ENCODE measurements around the gene RREB1.

The RREB1 gene

DNA sequence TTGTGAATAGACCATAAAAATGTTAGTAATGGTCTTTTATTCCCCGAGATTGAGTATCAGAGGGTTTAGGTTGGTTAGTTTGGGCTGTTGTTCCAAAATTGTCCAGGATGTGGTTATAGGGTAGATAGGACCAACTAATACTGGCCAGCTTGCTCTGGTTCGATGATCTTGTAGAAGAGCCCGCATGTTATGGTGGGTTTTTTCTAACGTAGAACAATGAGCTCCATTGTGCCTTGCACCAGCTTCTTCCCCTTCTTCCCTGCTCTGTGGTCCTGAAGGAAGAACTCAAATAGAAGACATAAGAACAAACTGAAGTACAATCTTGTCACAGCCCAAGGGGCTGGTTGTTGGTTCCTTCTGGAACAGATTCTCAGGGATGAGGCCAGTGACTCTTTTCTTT lies 70.5 kb downstream of the RREB1 start:
- no peak for DNase-seq (ENCODE audit: low spot score in 2 of 2)
- Histone ChIP-seq H3K27me3 (ENCODE audit: low read depth) (no peaks in the 10 kb centered on the region), H3K36me3 (replicated peaks) (peaks cover 47% of the 10 kb centered on the region), H3K9me3 (no peaks in the 10 kb centered on the region), H3K4me3 (no peak overlapping the region), H3K4me1 (peaks cover 9% of the 10 kb centered on the region)
- in situ Hi-C loops (cut with MboI; ENCODE audit: low sequenced_read_pairs), result no loop called here

DNA sequence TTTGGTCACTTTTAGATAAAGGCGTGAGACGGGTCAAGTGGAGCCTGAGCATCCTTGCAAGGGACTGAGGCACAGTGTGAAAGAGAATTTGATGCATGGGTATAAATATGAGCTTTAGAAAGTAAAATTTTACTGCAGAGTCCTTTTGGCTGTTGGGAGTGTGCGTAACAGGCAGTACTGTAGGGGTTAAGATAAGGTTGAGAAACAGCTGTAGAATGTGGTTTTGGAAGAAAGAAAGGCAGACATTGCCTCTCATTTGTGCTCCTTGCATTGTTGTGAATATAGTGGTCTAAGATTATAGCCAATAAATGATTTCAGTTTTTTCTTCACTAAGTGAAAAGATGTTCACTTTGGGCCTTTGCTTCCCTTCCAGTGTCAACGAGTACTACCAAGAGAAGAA lies 73.0 kb downstream of the RREB1 start:
- H3K27me3 ChIP-seq (ENCODE audit: low read depth), result no peaks in the 10 kb centered on the region
- DNase-seq (ENCODE audit: low spot score in 2 of 2), result no peak
- in situ Hi-C loops (cut with MboI; ENCODE audit: low sequenced_read_pairs), result no loop called here

DNA sequence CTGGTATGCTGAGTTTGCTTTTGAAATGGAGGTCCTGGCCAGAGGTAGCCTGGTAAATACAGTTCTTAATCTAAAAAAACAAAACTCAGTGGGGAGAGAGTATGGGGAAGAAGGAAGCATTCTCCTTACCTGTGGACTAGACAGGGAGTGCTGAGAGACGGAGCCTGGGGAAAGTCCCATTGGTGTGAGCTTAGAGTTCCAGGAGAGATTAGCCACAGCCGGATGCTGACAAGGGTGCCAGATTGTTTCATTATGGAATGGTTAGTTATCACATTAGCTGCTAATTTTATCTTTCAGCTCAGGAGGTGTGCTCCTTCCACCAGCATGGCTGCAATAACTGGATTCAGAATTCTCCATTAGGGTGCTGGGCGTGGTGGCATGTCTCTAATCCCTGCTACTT lies 75.9 kb downstream of the RREB1 start:
- DNase-seq (ENCODE audit: low spot score in 2 of 2), result no peak
- H3K4me3 ChIP-seq, result no peak overlapping the region
- H3K36me3 ChIP-seq (replicated peaks), result peaks cover 55% of the 10 kb centered on the region
- in situ Hi-C loops (cut with MboI; ENCODE audit: low sequenced_read_pairs), result no loop called here
- no peaks in the 10 kb centered on the region for H3K27me3 ChIP-seq (ENCODE audit: low read depth)
- no peaks in the 10 kb centered on the region for H3K9me3 ChIP-seq
- no peaks in the 10 kb centered on the region for H3K4me1 ChIP-seq

More for the DNA sequence above, 73.0 kb downstream of the RREB1 start:
- no peak overlapping the region for H3K4me3 ChIP-seq
- no peaks in the 10 kb centered on the region for H3K9me3 ChIP-seq
- no peaks in the 10 kb centered on the region for H3K4me1 ChIP-seq
- H3K36me3 ChIP-seq (replicated peaks), result peaks cover 51% of the 10 kb centered on the region

DNA sequence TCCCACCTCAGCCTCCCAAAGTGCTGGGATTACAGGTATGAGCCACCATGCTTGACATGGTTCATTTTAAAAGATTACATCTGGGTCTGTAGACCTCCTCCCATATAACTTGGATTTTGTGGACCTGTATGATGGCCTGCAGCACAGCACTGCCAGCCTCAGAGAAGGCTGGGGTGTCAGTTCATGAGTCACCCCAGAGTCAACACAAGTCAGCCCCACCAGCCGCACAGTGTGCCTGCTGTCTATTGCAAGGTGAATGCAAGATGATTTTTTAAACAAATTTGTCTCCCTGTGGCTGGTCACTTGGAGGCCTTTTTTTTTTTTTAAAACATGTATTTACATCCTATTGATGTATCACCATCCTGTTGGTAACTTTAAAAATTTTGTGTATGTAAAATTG lies 76.7 kb downstream of the RREB1 start:
- DNase-seq (ENCODE audit: low spot score in 2 of 2), result no peak
- Histone ChIP-seq H3K9me3 (no peaks in the 10 kb centered on the region), H3K27me3 (ENCODE audit: low read depth) (no peaks in the 10 kb centered on the region), H3K4me1 (no peaks in the 10 kb centered on the region), H3K4me3 (no peak overlapping the region), H3K36me3 (replicated peaks) (peaks cover 56% of the 10 kb centered on the region)
- in situ Hi-C loops (cut with MboI; ENCODE audit: low sequenced_read_pairs), result no loop called here

DNA sequence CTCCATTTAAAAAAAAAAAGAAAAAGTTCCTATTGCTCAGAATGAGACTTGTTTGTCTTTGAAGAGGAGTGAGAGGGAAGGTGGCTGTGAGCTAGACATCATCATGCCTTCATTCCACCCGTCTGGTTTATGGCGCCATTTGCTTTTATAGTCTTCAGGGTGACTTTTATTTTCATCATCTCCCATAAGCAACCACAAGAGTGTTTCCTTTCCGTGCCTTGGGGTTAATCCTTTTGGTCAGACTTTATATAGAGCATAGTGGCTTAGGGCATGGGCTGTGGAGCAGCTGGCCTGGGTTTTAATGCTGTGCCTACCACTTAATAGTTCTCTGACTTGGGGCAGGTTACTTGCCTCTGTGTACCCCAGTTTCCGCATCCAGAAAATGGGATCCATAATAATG lies 77.8 kb downstream of the RREB1 start:
- Histone ChIP-seq H3K4me3 (no peak overlapping the region), H3K27me3 (ENCODE audit: low read depth) (no peaks in the 10 kb centered on the region), H3K36me3 (replicated peaks) (peaks cover 54% of the 10 kb centered on the region), H3K4me1 (no peaks in the 10 kb centered on the region), H3K9me3 (no peaks in the 10 kb centered on the region)
- no peak for DNase-seq (ENCODE audit: low spot score in 2 of 2)
- in situ Hi-C loops (cut with MboI; ENCODE audit: low sequenced_read_pairs), result no loop called here

DNA sequence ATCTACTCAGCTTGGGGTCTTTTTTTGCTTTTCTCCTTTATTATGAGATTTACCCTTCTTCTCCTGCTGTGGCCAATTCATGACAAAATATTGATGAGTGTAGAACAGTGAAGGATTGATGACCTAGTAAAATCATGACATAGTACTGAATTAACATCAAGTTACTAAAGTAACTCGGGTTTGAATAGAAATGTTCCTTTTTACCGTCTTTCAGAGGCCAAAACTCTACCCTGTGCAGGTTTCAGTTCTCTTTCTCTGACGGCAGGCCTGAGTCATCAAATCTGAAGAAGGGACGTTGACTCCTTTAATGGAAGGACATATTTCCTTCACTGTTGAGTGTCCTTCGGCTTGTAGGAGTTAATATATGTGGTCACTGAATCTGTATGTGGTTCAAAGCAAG lies 80.7 kb downstream of the RREB1 start:
- Histone ChIP-seq H3K36me3 (replicated peaks) (peaks cover 34% of the 10 kb centered on the region), H3K4me3 (no peak overlapping the region), H3K9me3 (no peaks in the 10 kb centered on the region), H3K4me1 (no peaks in the 10 kb centered on the region), H3K27me3 (ENCODE audit: low read depth) (no peaks in the 10 kb centered on the region)
- DNase-seq (ENCODE audit: low spot score in 2 of 2), result no peak
- in situ Hi-C loops (cut with MboI; ENCODE audit: low sequenced_read_pairs), result no loop called here

DNA sequence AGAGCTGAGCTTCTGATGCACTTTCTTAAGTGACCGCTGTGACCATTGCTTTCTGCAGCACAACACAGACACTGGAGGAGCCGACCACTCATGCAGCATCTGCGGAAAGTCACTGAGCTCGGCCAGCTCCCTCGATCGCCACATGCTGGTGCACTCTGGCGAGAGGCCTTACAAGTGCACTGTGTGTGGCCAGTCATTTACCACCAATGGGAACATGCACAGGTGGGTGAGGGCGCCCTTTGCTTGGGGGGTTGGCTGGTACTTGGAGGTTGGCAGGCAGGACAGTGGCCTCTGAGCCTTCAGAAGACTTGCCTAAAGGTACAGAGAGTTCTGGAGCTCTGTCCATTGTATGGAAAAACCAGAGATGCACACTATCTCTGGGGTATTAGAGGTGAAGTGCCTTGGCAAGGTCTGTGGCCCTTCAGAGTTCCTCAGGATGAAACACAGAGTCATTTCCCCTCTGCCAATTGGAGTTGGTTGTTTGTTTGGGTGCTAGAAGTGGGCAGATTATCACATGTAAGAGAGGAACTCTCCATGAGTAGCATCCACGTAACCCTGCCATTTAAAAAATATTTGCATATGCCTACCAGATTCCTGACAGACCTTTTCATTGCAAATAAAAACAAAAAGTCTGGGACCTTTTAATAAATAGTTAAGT lies 81.5 kb downstream of the RREB1 start:
- H3K4me1 ChIP-seq, result no peaks in the 10 kb centered on the region
- H3K36me3 ChIP-seq (replicated peaks), result peaks cover 31% of the 10 kb centered on the region
- no peaks in the 10 kb centered on the region for H3K9me3 ChIP-seq
- no peak for DNase-seq (ENCODE audit: low spot score in 2 of 2)
- in situ Hi-C loops (cut with MboI; ENCODE audit: low sequenced_read_pairs), result no loop called here
- no peak overlapping the region for H3K4me3 ChIP-seq
- H3K27me3 ChIP-seq (ENCODE audit: low read depth), result no peaks in the 10 kb centered on the region

DNA sequence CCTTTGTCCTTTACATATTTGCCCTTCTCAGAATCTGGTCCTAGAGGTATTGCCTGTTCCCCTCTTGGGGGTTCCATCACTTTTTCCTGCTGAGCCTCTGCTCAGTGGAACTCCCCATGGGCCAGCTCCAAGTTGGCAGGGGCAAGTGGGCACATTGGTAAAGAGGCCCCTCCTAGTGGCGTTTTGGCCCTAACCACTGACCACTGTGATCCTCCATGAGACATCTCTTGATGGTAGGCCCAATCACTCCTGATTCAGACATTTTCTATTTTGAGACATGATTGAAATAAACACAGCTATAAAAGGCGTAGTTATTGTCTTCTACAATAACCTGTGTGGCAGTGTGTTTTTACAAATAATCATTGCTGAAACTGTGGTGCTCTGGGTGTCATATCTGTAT lies 83.0 kb downstream of the RREB1 start:
- DNase-seq (ENCODE audit: low spot score in 2 of 2), result no peak
- Histone ChIP-seq H3K36me3 (replicated peaks) (peaks cover 31% of the 10 kb centered on the region), H3K9me3 (no peaks in the 10 kb centered on the region), H3K4me1 (no peaks in the 10 kb centered on the region), H3K27me3 (ENCODE audit: low read depth) (no peaks in the 10 kb centered on the region), H3K4me3 (no peak overlapping the region)
- in situ Hi-C loops (cut with MboI; ENCODE audit: low sequenced_read_pairs), result no loop called here

DNA sequence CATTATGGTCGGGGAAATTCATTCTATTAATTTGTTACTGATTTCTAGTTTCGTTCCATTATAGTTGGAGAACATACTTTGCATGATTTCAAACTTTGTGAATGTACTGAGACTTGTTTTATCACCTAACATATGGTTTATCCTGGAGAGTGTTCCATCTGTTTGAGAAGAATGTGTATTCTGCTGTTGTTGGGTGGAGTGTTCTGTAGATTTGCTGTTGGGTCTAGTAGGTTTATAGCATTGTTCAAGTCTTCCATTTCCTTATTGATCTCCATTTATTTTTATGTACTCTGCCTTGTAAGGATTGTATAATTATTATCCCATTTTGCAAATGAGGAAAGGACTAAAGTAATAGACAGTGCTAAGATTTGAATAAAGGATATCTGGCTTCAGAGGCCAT lies 85.4 kb downstream of the RREB1 start:
- in situ Hi-C loops (cut with MboI; ENCODE audit: low sequenced_read_pairs), result no loop called here
- no peaks in the 10 kb centered on the region for H3K27me3 ChIP-seq (ENCODE audit: low read depth)
- H3K4me1 ChIP-seq, result no peaks in the 10 kb centered on the region
- H3K4me3 ChIP-seq, result no peak overlapping the region
- peaks cover 26% of the 10 kb centered on the region for H3K36me3 ChIP-seq (replicated peaks)
- no peak for DNase-seq (ENCODE audit: low spot score in 2 of 2)
- no peaks in the 10 kb centered on the region for H3K9me3 ChIP-seq

DNA sequence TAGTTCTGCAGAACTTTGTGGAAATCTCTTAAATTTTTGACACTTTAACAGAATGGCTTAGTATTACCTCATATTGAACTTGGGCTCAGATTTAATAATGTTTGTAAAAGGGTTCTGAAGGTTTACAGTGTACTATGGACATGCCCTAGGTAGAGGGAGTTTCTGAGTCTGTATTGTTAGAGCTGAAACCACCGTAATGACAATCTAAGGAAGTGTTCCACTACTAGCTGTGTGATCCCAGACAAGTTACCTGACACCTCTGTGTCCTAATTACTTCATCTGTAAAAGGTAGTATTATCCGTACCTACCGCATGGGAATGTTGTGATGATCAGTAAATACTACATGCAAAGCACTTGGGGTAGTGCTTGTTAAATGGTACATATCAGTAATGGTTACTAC lies 86.9 kb downstream of the RREB1 start:
- in situ Hi-C loops (cut with MboI; ENCODE audit: low sequenced_read_pairs), result no loop called here
- no peak for DNase-seq (ENCODE audit: low spot score in 2 of 2)
- Histone ChIP-seq H3K27me3 (ENCODE audit: low read depth) (no peaks in the 10 kb centered on the region), H3K4me3 (no peak overlapping the region), H3K36me3 (replicated peaks) (peaks cover 13% of the 10 kb centered on the region), H3K9me3 (no peaks in the 10 kb centered on the region), H3K4me1 (no peaks in the 10 kb centered on the region)

DNA sequence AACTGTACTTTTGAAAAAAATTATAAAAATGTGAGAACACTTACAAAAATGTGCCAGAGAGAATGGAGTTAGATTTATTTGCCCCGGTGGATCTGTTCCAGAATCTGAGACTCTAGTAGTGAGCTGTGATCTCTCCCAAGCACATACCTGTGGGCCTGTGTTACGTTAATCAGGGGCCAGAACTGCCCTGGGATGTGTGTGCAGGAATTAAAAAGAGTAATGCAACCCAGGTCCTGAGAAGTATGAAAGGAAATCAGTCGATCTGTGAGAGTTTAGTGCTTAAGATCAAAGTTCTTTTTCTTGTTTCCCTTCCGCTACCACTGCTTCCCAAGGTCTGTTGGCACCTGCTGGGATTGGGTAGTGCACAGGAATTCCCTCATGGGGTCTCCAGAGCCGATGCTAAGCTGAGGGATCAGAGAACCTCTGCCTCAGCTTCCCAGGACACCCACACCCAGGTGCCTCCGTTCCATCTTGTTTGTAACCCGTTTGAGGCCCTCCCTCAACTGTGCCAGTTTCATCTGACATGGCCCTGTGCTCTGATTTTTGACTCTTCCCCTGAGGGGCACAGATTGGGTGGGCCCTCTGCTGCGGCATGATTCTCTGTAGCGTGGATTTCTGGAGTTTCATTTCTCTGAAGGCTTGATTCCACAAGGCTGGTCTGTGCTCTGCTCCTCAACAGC lies 87.7 kb downstream of the RREB1 start:
- Histone ChIP-seq H3K4me1 (no peaks in the 10 kb centered on the region), H3K27me3 (ENCODE audit: low read depth) (no peaks in the 10 kb centered on the region), H3K9me3 (no peaks in the 10 kb centered on the region), H3K4me3 (no peak overlapping the region), H3K36me3 (replicated peaks) (peaks cover 8% of the 10 kb centered on the region)
- DNase-seq (ENCODE audit: low spot score in 2 of 2), result no peak
- in situ Hi-C loops (cut with MboI; ENCODE audit: low sequenced_read_pairs), result no loop called here

DNA sequence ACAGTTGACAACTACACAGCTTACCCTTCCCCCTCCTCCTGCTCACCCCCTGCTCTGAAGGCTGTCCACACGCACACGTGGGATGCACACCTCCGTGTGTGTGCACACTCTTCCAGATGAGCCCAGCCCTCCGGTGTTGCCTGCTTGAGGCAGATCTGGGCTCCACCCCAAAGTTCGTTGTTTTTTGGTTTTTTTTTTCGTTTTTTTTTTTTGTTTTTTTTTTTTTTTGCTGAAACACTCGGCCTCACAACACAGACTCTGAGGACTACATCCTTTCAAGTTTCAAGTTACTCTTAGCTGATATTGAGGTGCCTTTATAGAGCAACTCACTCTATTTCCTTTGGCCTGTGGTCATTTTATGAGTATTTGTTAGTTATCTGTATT lies 88.2 kb downstream of the RREB1 start:
- no peaks in the 10 kb centered on the region for H3K4me1 ChIP-seq
- peaks cover 2% of the 10 kb centered on the region for H3K36me3 ChIP-seq (replicated peaks)
- in situ Hi-C loops (cut with MboI; ENCODE audit: low sequenced_read_pairs), result no loop called here
- H3K27me3 ChIP-seq (ENCODE audit: low read depth), result no peaks in the 10 kb centered on the region
- H3K9me3 ChIP-seq, result no peaks in the 10 kb centered on the region
- H3K4me3 ChIP-seq, result no peak overlapping the region
- DNase-seq (ENCODE audit: low spot score in 2 of 2), result no peak

DNA sequence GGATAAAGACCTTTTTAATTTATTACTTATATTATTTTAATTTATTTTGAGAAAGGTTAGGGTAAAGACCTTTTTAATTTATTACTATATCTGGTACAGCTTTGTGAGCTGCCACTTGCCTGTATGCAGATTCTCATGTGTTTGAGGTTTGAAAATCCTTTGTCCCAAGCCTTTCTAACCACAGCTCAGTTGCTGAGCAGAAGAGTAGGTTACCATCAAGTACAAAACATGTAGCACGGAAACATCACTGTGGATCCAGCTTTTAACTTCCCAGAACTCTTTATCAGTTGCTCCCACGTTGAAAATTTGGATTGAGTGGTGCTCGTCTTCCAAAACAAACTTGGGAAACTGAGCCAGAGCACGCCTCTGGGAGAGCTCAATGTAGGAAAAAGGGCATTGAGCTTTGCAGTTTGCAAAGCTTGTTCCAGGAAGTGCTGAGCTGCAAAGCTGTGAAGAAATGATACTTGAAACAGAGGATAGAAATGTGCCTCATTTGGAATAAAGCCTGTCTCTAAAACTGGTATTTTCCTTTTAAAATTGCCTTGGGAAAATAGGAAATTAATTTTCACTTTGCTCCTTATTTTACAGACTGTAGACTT lies 89.0 kb downstream of the RREB1 start:
- H3K4me1 ChIP-seq, result no peaks in the 10 kb centered on the region
- peaks cover 3% of the 10 kb centered on the region; the same call in 1 of the 2 replicates for H3K36me3 ChIP-seq (replicated peaks)
- in situ Hi-C loops (cut with MboI; ENCODE audit: low sequenced_read_pairs), result no loop called here
- no peak for DNase-seq (ENCODE audit: low spot score in 2 of 2)
- H3K4me3 ChIP-seq, result no peak overlapping the region
- no peaks in the 10 kb centered on the region for H3K9me3 ChIP-seq
- no peaks in the 10 kb centered on the region for H3K27me3 ChIP-seq (ENCODE audit: low read depth)

DNA sequence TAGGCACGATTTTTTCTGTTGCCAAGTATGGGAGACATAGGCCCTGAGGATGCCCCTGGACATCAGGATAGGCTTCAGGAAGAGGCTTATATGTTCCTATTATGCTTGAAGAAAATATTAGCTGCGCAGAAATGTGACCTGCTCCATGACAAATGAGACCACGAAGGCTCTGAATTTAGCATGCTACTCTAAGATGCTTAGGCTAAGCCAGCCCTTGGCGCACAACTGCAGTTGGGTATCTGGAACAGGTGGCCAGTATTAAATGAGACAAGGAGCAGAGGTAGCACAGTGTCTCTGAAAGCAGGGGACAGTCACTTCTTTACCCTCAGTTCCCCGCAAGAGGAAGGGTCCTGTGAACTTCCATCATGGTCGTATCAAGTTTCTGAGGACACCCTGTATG lies 90.0 kb downstream of the RREB1 start:
- Histone ChIP-seq H3K4me1 (no peaks in the 10 kb centered on the region), H3K4me3 (no peak overlapping the region), H3K9me3 (no peaks in the 10 kb centered on the region), H3K36me3 (replicated peaks) (peaks cover 3% of the 10 kb centered on the region; the same call in 1 of the 2 replicates), H3K27me3 (ENCODE audit: low read depth) (no peaks in the 10 kb centered on the region)
- in situ Hi-C loops (cut with MboI; ENCODE audit: low sequenced_read_pairs), result no loop called here
- DNase-seq (ENCODE audit: low spot score in 2 of 2), result no peak

All from HAP-1 (cell line).